SK-N-SH (cell line): ENCODE data around the gene PDF. TPM values are rescaled to one million over a fixed set of nuclear protein-coding genes. Genes with fewer than 3 reads are reported as not detected.

Source experiments
- CTCF ChIA-PET: fragments of 300-600, 350-600 bp; formaldehyde crosslinking; extraction: SDS; loops from one replicate; lab custom pipeline; 2021; lab: Yijun Ruan, JAX
- POLR2A ChIA-PET: fragments of 350-600 bp; sonication (Branson Sonifier 250); formaldehyde crosslinking; extraction: SDS; loops from one replicate; lab custom pipeline; 2020; ENCODE audit warnings: antibody characterized with exemption, inconsistent platforms; lab: Yijun Ruan, JAX
- DNase-seq: peaks from one replicate; pipeline ENCODE4 v3.0.0; 2012
- H2AFZ ChIP-seq: fragments of 200-600 bp; sonication (generic); 2 replicates; pipeline ENCODE4 v1.8.1; 2016; ENCODE audit warnings: antibody characterized with exemption, mild to moderate bottlenecking, low read depth
- H3F3A ChIP-seq: fragments of 200-600 bp; sonication (generic); replicated peaks from 2 replicates; pipeline ENCODE3; 2016; ENCODE audit warnings: antibody characterized with exemption, mild to moderate bottlenecking; ENCODE audit not compliant: insufficient read depth
- H3K27ac ChIP-seq, 2 experiments: fragments of 200-500 bp in 1 of 2; fragments of 200-600 bp in 1 of 2; sonication (Bioruptor generic) in 1 of 2; sonication (generic), shearing (Covaris generic) in 1 of 2; 2 replicates each; pipeline versions ENCODE4 v1.5.1 to v1.6.1; 2014 to 2016; ENCODE audit warnings: low read depth in 2 of 2, inconsistent platforms in 1 of 2, low read length in 1 of 2, mild to moderate bottlenecking in 1 of 2, mixed read lengths in 1 of 2
- H3K27me3 ChIP-seq: fragments of 200-600 bp; sonication (generic), shearing (Covaris generic); 2 replicates; pipeline ENCODE4 v1.6.1; 2016; ENCODE audit warnings: mixed run types; ENCODE audit not compliant: insufficient read depth
- H3K36me3 ChIP-seq, 2 experiments: fragments of 200-500 bp in 1 of 2; fragments of 200-600 bp in 1 of 2; sonication (Bioruptor generic) in 1 of 2; sonication (generic) in 1 of 2; replicated peaks in 1 of 2; 2 replicates each; pipeline versions ENCODE3 to v1.5.1; 2014 to 2016; ENCODE audit warnings: low read length in 1 of 2, mild to moderate bottlenecking in 1 of 2; ENCODE audit not compliant: insufficient read depth in 2 of 2, control insufficient read depth in 1 of 2
- H3K4me1 ChIP-seq, 2 experiments: fragments of 200-500 bp in 1 of 2; fragments of 200-600 bp in 1 of 2; sonication (Bioruptor generic) in 1 of 2; sonication (generic), shearing (Covaris generic) in 1 of 2; 2 replicates each; pipeline versions ENCODE4 v1.5.1 to v1.6.1; 2014 to 2016; ENCODE audit warnings: low read depth in 1 of 2, low read length in 1 of 2, mixed run types in 1 of 2; ENCODE audit not compliant: insufficient read depth in 2 of 2, control insufficient read depth in 1 of 2
- H3K4me2 ChIP-seq: fragments of 200-600 bp; sonication (generic), shearing (Covaris generic); 2 replicates; pipeline ENCODE4 v1.6.1; 2017; ENCODE audit warnings: mixed run types
- H3K4me3 ChIP-seq, 2 experiments: fragments of 200-500 bp in 1 of 2; fragments of 200-600 bp in 1 of 2; sonication (Bioruptor generic) in 1 of 2; sonication (generic), shearing (Covaris generic) in 1 of 2; 2 replicates each; pipeline versions ENCODE4 v1.5.1 to v1.8.1; 2014 to 2016; ENCODE audit warnings: low read depth in 2 of 2, inconsistent platforms in 1 of 2, low read length in 1 of 2, mild to moderate bottlenecking in 1 of 2, mixed read lengths in 1 of 2, moderate library complexity in 1 of 2
- H3K79me2 ChIP-seq: fragments of 200-600 bp; sonication (generic); 2 replicates; pipeline ENCODE4 v1.8.1; 2017; ENCODE audit warnings: mild to moderate bottlenecking; ENCODE audit not compliant: insufficient read depth
- H3K9ac ChIP-seq: fragments of 200-600 bp; sonication (generic); 2 replicates; pipeline ENCODE4 v1.6.1; 2017; ENCODE audit warnings: mixed run types
- H3K9me2 ChIP-seq: fragments of 200-600 bp; sonication (generic); 2 replicates; pipeline ENCODE4 v1.6.1; 2017; ENCODE audit warnings: mixed run types
- H3K9me3 ChIP-seq: fragments of 200-600 bp; sonication (generic); 2 replicates; pipeline ENCODE4 v1.6.1; 2017; ENCODE audit warnings: mixed run types, mild to moderate bottlenecking, moderate library complexity
- H4K20me1 ChIP-seq: fragments of 200-600 bp; sonication (generic); 2 replicates; pipeline ENCODE4 v1.6.1; 2017; ENCODE audit warnings: mild to moderate bottlenecking, mixed run types; ENCODE audit not compliant: insufficient read depth
- CTCF ChIP-seq: fragments of 200-600 bp; sonication (generic); IDR thresholded peaks from 2 replicates; pipeline ENCODE4 v1.6.1; 2017; ENCODE audit warnings: antibody characterized with exemption, mild to moderate bottlenecking, moderate library complexity
- ELF1 ChIP-seq: IDR thresholded peaks from 2 replicates; pipeline ENCODE4 v1.4.0; 2012
- EZH2phosphoT487 ChIP-seq: fragments of 200-600 bp; sonication (generic); IDR thresholded peaks from 2 replicates; pipeline ENCODE4 v1.6.1; 2017; ENCODE audit warnings: low read depth, mixed run types, mild to moderate bottlenecking, antibody characterized with exemption, moderate library complexity, borderline replicate concordance
- FOSL2 ChIP-seq: IDR thresholded peaks from 2 replicates; pipeline ENCODE4 v1.4.0; 2012; ENCODE audit warnings: low read depth, mild to moderate bottlenecking, moderate library complexity, borderline replicate concordance
- JUND ChIP-seq: IDR thresholded peaks from 2 replicates; pipeline ENCODE4 v1.4.0; 2012
- MAX ChIP-seq: IDR thresholded peaks from 2 replicates; pipeline ENCODE4 v1.4.0; 2012; ENCODE audit warnings: low read depth
- MEF2A ChIP-seq: IDR thresholded peaks from 2 replicates; pipeline ENCODE4 v1.4.0; 2012; ENCODE audit warnings: low read depth, borderline replicate concordance
- RCOR1 ChIP-seq: fragments of 150-350 bp; IDR thresholded peaks from 2 replicates; pipeline ENCODE4 v1.6.1; 2017; ENCODE audit warnings: antibody characterized with exemption, low read length
- RFX5 ChIP-seq: IDR thresholded peaks from 2 replicates; pipeline ENCODE4 v1.6.1; 2012; ENCODE audit warnings: mild to moderate bottlenecking, improper control_type of control experiment, low read length
- RXRA ChIP-seq: IDR thresholded peaks from 2 replicates; pipeline ENCODE4 v1.4.0; 2012; ENCODE audit warnings: low read depth, mild to moderate bottlenecking, borderline replicate concordance
- SIN3A ChIP-seq: IDR thresholded peaks from 2 replicates; pipeline ENCODE4 v1.6.1; 2012; ENCODE audit warnings: low read depth, mild to moderate bottlenecking, low read length, moderate library complexity, borderline replicate concordance
- SMC3 ChIP-seq: IDR thresholded peaks from 2 replicates; pipeline ENCODE4 v1.6.1; 2012; ENCODE audit warnings: low read depth, low read length, improper control_type of control experiment
- YY1 ChIP-seq: IDR thresholded peaks from 2 replicates; pipeline ENCODE4 v1.4.0; 2012; ENCODE audit warnings: low read depth, mild to moderate bottlenecking
- WGBS: methylation state at CpG from one replicate; pipeline ENCODE4 v1.1.6; 2017; ENCODE audit warnings: low lambda C conversion rate; 5-methylcytosine and 5-hydroxymethylcytosine counted together
- polyA plus RNA-seq, 3 experiments: library from polyadenylated mRNA; depleted of rRNA; stranded (reverse); fragments of >200 nt; gene quantifications; 2 replicates each; pipeline ENCODE4 v1.2.3, GENCODE V29; 2012
- TF ChIP-seq, protein P1 (sequence below): fragments of 150-350 bp; IDR thresholded peaks from 2 replicates; pipeline ENCODE4 v1.6.1; 2017; ENCODE audit warnings: antibody characterized with exemption, low read length, low read depth, borderline replicate concordance
- TF ChIP-seq, protein P2 (sequence below): IDR thresholded peaks from 2 replicates; pipeline ENCODE4 v1.4.0; 2012; ENCODE audit warnings: low read depth, borderline replicate concordance

Gene PDF
- polyA plus RNA-seq, 1 of the 3 experiments (the other 2 are of a cell fraction) = 22.0 TPM

DNA sequence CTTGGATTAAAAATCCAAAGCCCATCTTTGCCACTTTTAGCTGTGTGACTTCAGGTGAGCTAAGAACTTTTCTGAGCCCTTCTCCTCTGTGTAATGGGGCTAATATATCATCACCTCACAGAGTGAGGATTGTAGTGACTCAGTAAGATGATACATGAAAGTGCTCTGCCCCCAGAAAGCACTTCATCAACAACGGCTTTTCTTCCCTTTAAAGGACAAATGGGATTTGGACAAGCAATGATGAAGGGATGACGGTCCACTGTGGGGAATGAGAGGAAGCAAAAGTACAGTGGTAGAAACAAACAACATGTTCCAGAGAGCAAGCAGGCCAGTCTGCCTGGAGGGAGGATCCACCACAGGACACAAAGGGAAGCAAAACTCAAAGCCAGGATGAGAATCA is 35.5 kb upstream of the PDF start:
- Histone ChIP-seq H4K20me1 (no peaks in the 10 kb centered on the region), H3K4me2 (no peak overlapping the region), H3K9me3 (no peaks in the 10 kb centered on the region), H3K4me3 (no peak overlapping the region), H3K4me1 (no peaks in the 10 kb centered on the region), H2AFZ (no peak overlapping the region), H3K79me2 (peaks cover 10% of the 10 kb centered on the region; the same call in 1 of the 2 replicates), H3K36me3 (peaks cover 39 to 46% of the 10 kb centered on the region in 2 experiments), H3K9ac (no peak overlapping the region), H3K27me3 (no peaks in the 10 kb centered on the region), H3K9me2 (no peaks in the 10 kb centered on the region), H3F3A (peaks cover 9% of the 10 kb centered on the region), H3K27ac (no peak overlapping the region)
- CTCF ChIA-PET = no interaction called here
- POLR2A ChIA-PET = no interaction called here
- 100% methylated on average over 2 of the region's 2 CpGs for WGBS
- no peak for TF ChIP-seq MEF2A
- TF ChIP-seq RXRA = no peak
- TF ChIP-seq, protein P1, sequence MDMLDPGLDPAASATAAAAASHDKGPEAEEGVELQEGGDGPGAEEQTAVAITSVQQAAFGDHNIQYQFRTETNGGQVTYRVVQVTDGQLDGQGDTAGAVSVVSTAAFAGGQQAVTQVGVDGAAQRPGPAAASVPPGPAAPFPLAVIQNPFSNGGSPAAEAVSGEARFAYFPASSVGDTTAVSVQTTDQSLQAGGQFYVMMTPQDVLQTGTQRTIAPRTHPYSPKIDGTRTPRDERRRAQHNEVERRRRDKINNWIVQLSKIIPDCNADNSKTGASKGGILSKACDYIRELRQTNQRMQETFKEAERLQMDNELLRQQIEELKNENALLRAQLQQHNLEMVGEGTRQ = no peak
- TF ChIP-seq RFX5 = no peak
- no peak for DNase-seq

- H3K27ac ChIP-seq = no peak overlapping the region
- CTCF ChIA-PET = no interaction called here
- no peaks in the 10 kb centered on the region for H3K9me2 ChIP-seq
- no peak overlapping the region for H2AFZ ChIP-seq
- POLR2A ChIA-PET = no interaction called here
- H3K9me3 ChIP-seq = no peaks in the 10 kb centered on the region
- H3K79me2 ChIP-seq = no peaks in the 10 kb centered on the region
- peaks cover 9% of the 10 kb centered on the region for H3F3A ChIP-seq
- H3K27me3 ChIP-seq = no peaks in the 10 kb centered on the region
- TF ChIP-seq MAX (no peak), RFX5 (no peak), CTCF (no peak), RCOR1 (no peak)
- H3K36me3 ChIP-seq = peaks cover 27 to 35% of the 10 kb centered on the region in 2 experiments
- H3K4me3 ChIP-seq = no peak overlapping the region
- no peaks in the 10 kb centered on the region for H4K20me1 ChIP-seq
- 84% methylated on average over 2 of the region's 2 CpGs for WGBS
- no peak for DNase-seq
- no peak overlapping the region for H3K9ac ChIP-seq
- no peaks in the 10 kb centered on the region for H3K4me1 ChIP-seq
- no peak overlapping the region for H3K4me2 ChIP-seq
These were observed 33.7 kb upstream of the PDF start for GRCh38 chr16:69364088-69364487.

- Histone ChIP-seq H2AFZ (no peak overlapping the region), H3K9ac (no peak overlapping the region), H3K9me3 (no peaks in the 10 kb centered on the region), H3K27me3 (no peaks in the 10 kb centered on the region), H3K79me2 (no peaks in the 10 kb centered on the region), H3K9me2 (no peaks in the 10 kb centered on the region), H3K27ac (no peak overlapping the region), H3K4me3 (no peak overlapping the region), H4K20me1 (no peaks in the 10 kb centered on the region), H3K36me3 (peaks cover 27 to 32% of the 10 kb centered on the region in 2 experiments), H3K4me1 (no peaks in the 10 kb centered on the region), H3K4me2 (no peak overlapping the region), H3F3A (peaks cover 11% of the 10 kb centered on the region)
- no peak for DNase-seq
- 89% methylated on average over 4 of the region's 5 CpGs for WGBS
- POLR2A ChIA-PET = no interaction called here
- CTCF ChIA-PET = interaction anchor here (0.9 kb wide), 1 partner anchor 32 kb away, joined by 3 read pairs; no protein-coding TSS in a partner anchor
- TF ChIP-seq EZH2phosphoT487 = no peak
- TF ChIP-seq YY1 = no peak
- TF ChIP-seq FOSL2 = no peak
- no peak for TF ChIP-seq SIN3A
- no peak for TF ChIP-seq ELF1
- TF ChIP-seq, protein P2, sequence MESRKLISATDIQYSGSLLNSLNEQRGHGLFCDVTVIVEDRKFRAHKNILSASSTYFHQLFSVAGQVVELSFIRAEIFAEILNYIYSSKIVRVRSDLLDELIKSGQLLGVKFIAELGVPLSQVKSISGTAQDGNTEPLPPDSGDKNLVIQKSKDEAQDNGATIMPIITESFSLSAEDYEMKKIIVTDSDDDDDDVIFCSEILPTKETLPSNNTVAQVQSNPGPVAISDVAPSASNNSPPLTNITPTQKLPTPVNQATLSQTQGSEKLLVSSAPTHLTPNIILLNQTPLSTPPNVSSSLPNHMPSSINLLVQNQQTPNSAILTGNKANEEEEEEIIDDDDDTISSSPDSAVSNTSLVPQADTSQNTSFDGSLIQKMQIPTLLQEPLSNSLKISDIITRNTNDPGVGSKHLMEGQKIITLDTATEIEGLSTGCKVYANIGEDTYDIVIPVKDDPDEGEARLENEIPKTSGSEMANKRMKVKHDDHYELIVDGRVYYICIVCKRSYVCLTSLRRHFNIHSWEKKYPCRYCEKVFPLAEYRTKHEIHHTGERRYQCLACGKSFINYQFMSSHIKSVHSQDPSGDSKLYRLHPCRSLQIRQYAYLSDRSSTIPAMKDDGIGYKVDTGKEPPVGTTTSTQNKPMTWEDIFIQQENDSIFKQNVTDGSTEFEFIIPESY = no peak
- TF ChIP-seq SMC3 = no peak
- TF ChIP-seq CTCF = no peak
- TF ChIP-seq JUND = no peak
- TF ChIP-seq RCOR1 = no peak
These were observed 32.9 kb upstream of the PDF start for GRCh38 chr16:69363281-69363717.
